ENCODE data around the gene ZBTB6.
"Not testable (repeated sequence)": the region's sequence is repeated elsewhere in the genome, so short reads cannot be mapped to it uniquely, and the experiment has no call there.

The ZBTB6 gene

DNA sequence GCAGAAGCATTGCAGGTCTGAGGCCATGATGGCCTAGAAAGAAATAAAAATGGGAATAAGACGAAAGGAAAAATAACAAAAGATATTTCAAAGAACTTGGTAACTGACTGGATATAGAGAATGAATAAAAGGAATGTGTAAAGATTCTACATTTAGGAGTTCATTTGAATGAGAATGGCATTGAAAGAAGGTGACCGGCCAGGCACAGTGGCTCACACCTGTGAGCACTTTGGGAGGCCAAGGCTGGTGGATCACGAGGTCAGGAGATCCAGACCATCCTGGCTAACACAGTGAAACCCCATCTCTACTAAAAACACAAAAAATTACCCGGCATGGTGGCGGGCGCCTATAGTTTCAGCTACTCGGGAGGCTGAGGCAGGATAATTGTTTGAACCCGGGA is 9.6 kb upstream of the ZBTB6 start:
- Histone ChIP-seq H3K4me3 (ENCODE audit: insufficient read length, low read depth) (no peak overlapping the region), H3K36me3 (ENCODE audit: insufficient read depth, insufficient read length, low read length) (peaks cover 22% of the 10 kb centered on the region), H3K9ac (ENCODE audit: insufficient read length, low read depth) (no peak overlapping the region), H3K4me1 (ENCODE audit: insufficient read depth, insufficient read length) (no peaks in the 10 kb centered on the region), H3K27me3 (ENCODE audit: insufficient read depth, insufficient read length) (no peaks in the 10 kb centered on the region), H3K9me3 (ENCODE audit: insufficient read depth, low read length) (no peaks in the 10 kb centered on the region)
- no peak for TF ChIP-seq SUZ12 (IDR thresholded peaks at IDR 0.05; ENCODE audit: extremely low read depth, insufficient read depth, insufficient read length)
- TF ChIP-seq YY1 (IDR thresholded peaks at IDR 0.05; ENCODE audit: insufficient read depth, insufficient read length): no peak
- no peak for DNase-seq (ENCODE audit: low read depth, low spot score)

DNA sequence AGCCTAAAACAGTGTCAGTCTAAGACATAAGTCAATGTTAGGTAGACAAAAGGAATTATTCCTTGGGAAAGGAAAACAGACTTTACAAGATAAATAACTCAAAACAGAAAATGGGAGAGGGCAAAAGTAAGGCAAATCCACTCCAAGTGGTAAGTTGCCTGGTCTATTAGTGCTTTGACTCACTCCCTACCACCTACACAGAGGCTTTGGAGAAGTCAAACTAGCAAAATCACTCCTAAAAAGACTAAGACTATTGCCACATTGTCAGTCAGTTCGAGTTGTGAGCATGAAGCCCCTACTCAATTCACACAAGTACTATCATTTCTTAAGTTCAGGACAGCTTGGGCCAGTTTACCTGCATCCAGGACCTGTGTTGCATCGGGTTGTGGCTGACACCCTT is 5.2 kb upstream of the ZBTB6 start:
- Histone ChIP-seq H3K4me1 (ENCODE audit: insufficient read depth, insufficient read length) (no peaks in the 10 kb centered on the region), H3K9me3 (ENCODE audit: insufficient read depth, low read length) (no peaks in the 10 kb centered on the region), H3K9ac (ENCODE audit: insufficient read length, low read depth) (no peak overlapping the region), H3K4me3 (ENCODE audit: insufficient read length, low read depth) (no peak overlapping the region), H3K36me3 (ENCODE audit: insufficient read depth, insufficient read length, low read length) (peaks cover 19% of the 10 kb centered on the region), H3K27me3 (ENCODE audit: insufficient read depth, insufficient read length) (no peaks in the 10 kb centered on the region)
- DNase-seq (ENCODE audit: low read depth, low spot score): no peak
- no peak for TF ChIP-seq YY1 (IDR thresholded peaks at IDR 0.05; ENCODE audit: insufficient read depth, insufficient read length)

DNA sequence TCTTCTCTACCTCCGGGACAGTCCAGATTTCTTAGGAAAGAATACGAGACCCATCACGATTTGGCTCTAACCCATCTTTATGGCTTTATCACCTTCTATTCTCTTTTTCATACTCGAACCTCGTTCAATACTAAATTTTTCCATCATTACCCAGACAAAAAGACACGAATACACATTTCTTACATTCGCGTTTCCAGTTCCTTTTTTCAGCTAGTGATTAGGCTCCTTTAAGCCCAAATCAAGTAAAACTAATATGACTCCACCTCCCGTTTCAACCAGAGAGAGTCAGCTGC is 506 bp downstream of the ZBTB6 start:
- TF ChIP-seq YY1 (IDR thresholded peaks at IDR 0.05; ENCODE audit: insufficient read depth, insufficient read length) (no peak), ZNF274 (IDR thresholded peaks at IDR 0.05; ENCODE audit: low read depth, low read length) (no peak), SUZ12 (IDR thresholded peaks at IDR 0.05; ENCODE audit: extremely low read depth, insufficient read depth, insufficient read length) (no peak)

GRCh38 chr9:122906122-122906521 is 7.0 kb downstream of the ZBTB6 start:
- H3K27me3 ChIP-seq (ENCODE audit: insufficient read depth, insufficient read length); H3K4me3 ChIP-seq (ENCODE audit: insufficient read length, low read depth); DNase-seq (ENCODE audit: low read depth, low spot score); H3K9ac ChIP-seq (ENCODE audit: insufficient read length, low read depth); H3K9me3 ChIP-seq (ENCODE audit: insufficient read depth, low read length); H3K4me1 ChIP-seq (ENCODE audit: insufficient read depth, insufficient read length): not testable (repeated sequence)
- H3K36me3 ChIP-seq (ENCODE audit: insufficient read depth, insufficient read length, low read length): peaks cover 30% of the 10 kb centered on the region

More for the DNA sequence above, 506 bp downstream of the ZBTB6 start:
- H3K4me1 ChIP-seq (ENCODE audit: insufficient read depth, insufficient read length): no peaks in the 10 kb centered on the region
- no peaks in the 10 kb centered on the region for H3K27me3 ChIP-seq (ENCODE audit: insufficient read depth, insufficient read length)
- H3K4me3 ChIP-seq (ENCODE audit: insufficient read length, low read depth): peak overlapping the region; percentile 78
- DNase-seq (ENCODE audit: low read depth, low spot score): no peak
- peaks cover 27% of the 10 kb centered on the region for H3K36me3 ChIP-seq (ENCODE audit: insufficient read depth, insufficient read length, low read length)
- no peaks in the 10 kb centered on the region for H3K9me3 ChIP-seq (ENCODE audit: insufficient read depth, low read length)
- peak overlapping the region; percentile 97 for H3K9ac ChIP-seq (ENCODE audit: insufficient read length, low read depth)

- peak within 1 kb of the TSS; percentile 93 for H3K9ac ChIP-seq (ENCODE audit: insufficient read length, low read depth)
- H3K36me3 ChIP-seq (ENCODE audit: insufficient read depth, insufficient read length, low read length): peaks cover 20% of the 10 kb centered on the region
- H3K4me1 ChIP-seq (ENCODE audit: insufficient read depth, insufficient read length): no peaks in the 10 kb centered on the region
- H3K4me3 ChIP-seq (ENCODE audit: insufficient read length, low read depth): peak within 1 kb of the TSS; percentile 81
- no peaks in the 10 kb centered on the region for H3K9me3 ChIP-seq (ENCODE audit: insufficient read depth, low read length)
- no peaks in the 10 kb centered on the region for H3K27me3 ChIP-seq (ENCODE audit: insufficient read depth, insufficient read length)
- peak; percentile 100 for DNase-seq (ENCODE audit: low read depth, low spot score)
- no peak for TF ChIP-seq ZNF274 (IDR thresholded peaks at IDR 0.05; ENCODE audit: low read depth, low read length)
- TF ChIP-seq YY1 (IDR thresholded peaks at IDR 0.05; ENCODE audit: insufficient read depth, insufficient read length): no peak
- TF ChIP-seq SUZ12 (IDR thresholded peaks at IDR 0.05; ENCODE audit: extremely low read depth, insufficient read depth, insufficient read length): no peak
Observed at GRCh38 chr9:122904823-122905710, 8.1 kb downstream of the ZBTB6 start, which contains the start of gene RC3H2. TSS of gene RC3H2 (minus strand) at chr9:122905359. CDS start at chr9:122897509, 7,850 bp downstream.

DNA sequence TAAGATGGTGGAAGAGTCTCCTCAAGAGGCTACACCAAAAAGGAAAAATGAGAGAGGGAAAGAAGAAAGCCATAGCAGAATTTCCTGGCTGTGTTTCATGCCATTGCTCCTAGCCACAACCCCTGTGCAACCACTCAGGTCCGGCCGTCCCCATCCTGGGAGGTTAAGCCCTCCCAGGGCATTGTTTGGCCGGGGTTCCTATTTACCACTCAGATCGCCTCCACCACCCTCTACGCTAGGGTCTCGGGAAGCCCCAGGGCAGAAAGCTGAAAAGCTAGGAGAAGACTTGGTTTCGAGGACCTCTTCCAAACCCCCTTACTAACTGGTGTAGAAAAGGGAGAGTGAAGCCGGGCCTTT is 8.7 kb downstream of the ZBTB6 start:
- no peak for TF ChIP-seq YY1 (IDR thresholded peaks at IDR 0.05; ENCODE audit: insufficient read depth, insufficient read length)
- no peak for TF ChIP-seq ZNF274 (IDR thresholded peaks at IDR 0.05; ENCODE audit: low read depth, low read length)
- TF ChIP-seq SUZ12 (IDR thresholded peaks at IDR 0.05; ENCODE audit: extremely low read depth, insufficient read depth, insufficient read length): no peak
- peak; percentile 42 for DNase-seq (ENCODE audit: low read depth, low spot score)
- peaks cover 15% of the 10 kb centered on the region for H3K36me3 ChIP-seq (ENCODE audit: insufficient read depth, insufficient read length, low read length)
- H3K27me3 ChIP-seq (ENCODE audit: insufficient read depth, insufficient read length): no peaks in the 10 kb centered on the region
- peak overlapping the region; percentile 81 for H3K4me3 ChIP-seq (ENCODE audit: insufficient read length, low read depth)
- no peaks in the 10 kb centered on the region for H3K4me1 ChIP-seq (ENCODE audit: insufficient read depth, insufficient read length)
- H3K9ac ChIP-seq (ENCODE audit: insufficient read length, low read depth): peak overlapping the region; percentile 93
- no peaks in the 10 kb centered on the region for H3K9me3 ChIP-seq (ENCODE audit: insufficient read depth, low read length)

- no peaks in the 10 kb centered on the region for H3K9me3 ChIP-seq (ENCODE audit: insufficient read depth, low read length)
- H3K27me3 ChIP-seq (ENCODE audit: insufficient read depth, insufficient read length): no peaks in the 10 kb centered on the region
- peaks cover 37% of the 10 kb centered on the region for H3K36me3 ChIP-seq (ENCODE audit: insufficient read depth, insufficient read length, low read length)
- DNase-seq (ENCODE audit: low read depth, low spot score): no peak
- no peak overlapping the region for H3K4me3 ChIP-seq (ENCODE audit: insufficient read length, low read depth)
- TF ChIP-seq SUZ12 (IDR thresholded peaks at IDR 0.05; ENCODE audit: extremely low read depth, insufficient read depth, insufficient read length): no peak
- no peak for TF ChIP-seq ZNF274 (IDR thresholded peaks at IDR 0.05; ENCODE audit: low read depth, low read length)
- no peak for TF ChIP-seq YY1 (IDR thresholded peaks at IDR 0.05; ENCODE audit: insufficient read depth, insufficient read length)
- no peaks in the 10 kb centered on the region for H3K4me1 ChIP-seq (ENCODE audit: insufficient read depth, insufficient read length)
- H3K9ac ChIP-seq (ENCODE audit: insufficient read length, low read depth): no peak overlapping the region
Observed at GRCh38 chr9:122900791-122901190, 12.3 kb downstream of the ZBTB6 start.

Measured in NT2/D1 (cell line).